Activated CD4-positive, alpha-beta T cell treated with anti-CD3 and anti-CD28 coated beads, Interleukin-10, Interleukin-2, amounts not matched to agents 100 ng/mL and 50 ng/mL, durations not matched to agents 16 hours and 8 hours (primary cell): Measurements from ENCODE around the gene ADGRG7.

Experiments used
- DNase-seq: peaks from one replicate; pipeline ENCODE4 v3.0.0-alpha.2; 2020

Gene ADGRG7

DNA sequence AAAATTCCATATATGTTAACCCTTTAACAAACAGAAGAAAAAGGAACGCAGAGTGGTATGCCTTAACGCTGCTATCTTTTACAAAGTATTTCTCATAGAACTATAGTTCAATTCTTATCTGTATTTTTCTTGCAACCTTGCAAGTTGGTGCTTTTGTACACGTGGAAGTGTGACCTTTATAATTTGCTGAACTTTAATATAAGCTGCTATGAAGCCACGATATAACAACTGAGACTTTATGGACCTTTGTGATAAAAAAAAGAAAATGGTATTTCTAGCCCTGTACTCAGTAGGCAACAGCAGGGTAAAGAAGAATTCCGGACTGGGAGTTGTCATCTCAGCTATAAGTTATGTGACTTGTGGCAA is 93.6 kb downstream of the ADGRG7 start:
- no peak for DNase-seq

DNA sequence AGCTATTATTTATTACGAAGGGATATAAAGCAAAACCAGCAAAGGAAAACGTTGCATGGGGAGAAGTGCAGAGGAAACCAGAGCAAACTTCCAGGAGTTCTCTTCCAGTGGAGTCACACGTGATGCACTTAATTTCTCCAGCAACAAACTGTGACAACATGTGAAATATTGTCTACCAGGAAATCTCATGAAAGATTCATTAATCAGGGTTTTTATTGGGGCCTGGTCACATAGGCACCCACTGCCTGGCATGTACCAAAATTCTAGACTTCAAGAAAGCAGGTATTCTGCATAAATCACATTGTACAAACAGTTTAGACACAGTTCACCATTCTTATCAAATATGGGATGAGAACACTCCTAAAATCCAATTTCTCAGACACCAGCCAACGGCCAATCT is 94.5 kb downstream of the ADGRG7 start:
- no peak for DNase-seq

DNA sequence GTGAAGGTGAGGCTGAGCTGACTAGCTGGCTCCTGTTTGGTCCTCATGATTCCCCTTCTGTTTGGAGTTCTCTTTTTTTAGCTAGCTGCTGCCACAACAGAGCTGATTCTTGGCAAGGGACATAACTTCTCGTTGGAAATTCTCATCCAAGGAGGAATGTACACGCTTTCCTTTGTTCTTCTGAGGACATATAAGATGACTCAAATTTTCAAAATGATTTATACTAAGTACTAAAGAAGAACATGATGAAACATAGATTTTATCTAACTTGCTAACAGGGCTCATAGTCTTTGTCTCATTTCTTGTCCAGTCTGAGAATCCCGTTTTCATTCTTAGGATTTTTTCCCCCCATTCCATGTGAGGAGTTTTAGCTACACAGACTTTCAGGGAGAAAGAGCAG is 97.0 kb downstream of the ADGRG7 start:
- no peak for DNase-seq

DNA sequence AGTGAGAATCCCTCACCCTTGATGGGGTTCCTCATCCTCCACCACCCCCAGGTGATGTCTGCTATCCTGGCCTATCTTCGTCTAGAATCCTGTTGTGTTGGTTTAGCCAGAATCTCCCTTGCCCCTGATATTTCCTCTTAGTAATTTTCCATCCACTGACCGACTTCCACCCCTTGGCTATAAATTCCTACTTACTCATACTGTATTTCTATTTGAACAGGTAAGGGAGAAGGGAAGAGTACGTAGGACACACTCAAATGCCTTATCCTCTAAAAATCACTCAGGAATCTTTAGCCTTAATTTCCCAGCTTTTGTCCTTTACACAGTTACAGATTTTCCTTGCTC is 99.2 kb downstream of the ADGRG7 start:
- no peak for DNase-seq

DNA sequence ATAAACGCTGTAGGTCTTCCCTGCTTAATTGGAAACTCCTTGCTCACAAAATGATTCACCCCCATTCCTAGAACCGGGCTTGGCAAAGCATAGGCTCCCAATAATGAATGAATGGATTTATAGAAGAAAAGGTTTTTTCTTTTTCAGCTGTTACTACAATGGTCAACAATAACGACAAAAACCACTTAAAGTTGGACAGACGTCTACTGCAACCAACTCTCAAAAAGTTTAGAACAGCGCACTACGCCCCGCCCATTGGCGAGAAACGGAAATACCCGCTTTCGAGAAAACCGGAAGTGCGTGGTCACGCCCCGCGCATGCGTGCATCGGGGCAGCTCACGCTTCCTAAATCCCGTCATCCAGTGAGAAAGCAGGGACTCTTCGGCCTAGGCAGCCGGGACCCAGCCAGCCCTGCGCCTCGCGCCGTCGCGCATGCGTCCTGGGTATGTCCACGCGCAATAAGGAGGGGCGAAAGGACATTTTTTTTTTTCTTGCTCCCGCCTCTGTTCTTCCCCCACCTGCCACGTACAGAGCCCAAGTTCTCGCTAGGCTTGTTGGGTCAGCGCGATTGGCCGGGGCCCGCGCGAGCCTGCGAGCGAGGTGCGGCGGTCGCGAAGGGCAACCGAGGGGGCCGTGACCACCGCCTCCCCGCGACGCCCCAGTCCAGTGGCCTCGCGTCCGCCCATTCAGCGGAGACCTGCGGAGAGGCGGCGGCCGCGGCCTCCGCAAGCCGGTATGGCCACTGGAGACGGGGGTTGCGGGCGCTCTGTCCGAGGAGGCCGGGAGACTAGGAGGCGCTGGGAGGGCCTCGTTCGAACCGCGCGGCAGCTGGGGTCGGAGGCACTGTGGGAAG is 99.8 kb downstream of the ADGRG7 start, which contains the start of gene TFG:
Gene TFG, plus strand, starts transcription at position 506 of the 853 bp plus-strand sequence. CDS start 4,192 bp downstream, outside the sequence.
- peak; percentile 99 for DNase-seq

DNA sequence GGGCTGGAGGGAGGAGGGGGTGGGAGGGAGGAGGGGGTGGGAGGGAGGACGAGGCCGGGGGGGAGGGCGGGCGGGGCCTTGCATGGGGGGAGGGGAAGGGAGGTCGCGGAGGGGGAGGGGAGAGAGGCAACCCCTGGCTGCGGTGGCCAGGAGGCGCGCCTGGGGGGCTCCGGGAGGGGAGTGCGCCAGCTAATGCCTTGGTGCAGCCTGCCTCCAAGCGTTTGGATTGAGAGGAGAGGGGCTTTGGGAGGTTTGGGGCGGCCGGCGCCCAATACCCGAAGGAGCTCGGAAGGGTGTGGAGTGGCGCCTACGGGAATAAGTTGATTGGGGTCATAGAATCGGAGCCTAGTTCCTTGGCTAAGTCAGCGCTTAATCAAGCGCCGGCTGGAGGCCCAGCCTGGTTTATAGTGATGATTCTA is 100.5 kb downstream of the ADGRG7 start:
- peak; percentile 23 for DNase-seq

DNA sequence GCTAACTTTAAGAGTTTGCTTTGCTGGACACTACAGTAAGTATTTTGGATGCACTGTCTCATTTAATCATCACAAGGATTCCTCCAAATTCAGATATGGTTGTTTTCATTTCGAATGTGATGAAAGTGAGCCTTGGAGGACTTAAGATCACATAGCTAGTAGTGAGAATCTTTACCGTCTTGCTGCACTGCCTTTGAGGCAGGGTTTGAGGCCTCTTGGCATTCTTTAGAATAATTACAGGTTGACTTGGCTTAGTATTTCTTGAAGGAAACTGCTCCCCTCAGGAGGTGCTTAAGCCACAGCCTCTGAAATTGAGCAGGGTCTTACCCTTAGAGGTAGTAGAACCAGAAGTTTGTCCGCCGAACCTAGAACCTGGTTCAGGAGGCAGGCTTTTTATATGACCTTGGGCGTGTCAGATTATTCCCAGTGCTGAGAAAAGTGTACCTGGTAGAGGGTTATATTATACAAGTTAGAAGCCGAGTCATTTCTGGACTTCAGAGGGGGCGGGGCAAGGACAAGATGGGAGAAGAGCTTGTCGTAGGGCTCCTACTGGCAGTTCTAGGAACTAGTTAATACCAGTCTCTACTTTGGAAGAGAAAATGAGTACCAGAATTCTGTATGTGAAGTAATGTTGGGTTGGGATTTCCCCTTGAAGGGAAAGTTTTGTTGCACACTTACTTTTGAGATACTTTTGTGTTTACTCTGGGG is 101.0 kb downstream of the ADGRG7 start:
- peak; percentile 90 for DNase-seq

DNA sequence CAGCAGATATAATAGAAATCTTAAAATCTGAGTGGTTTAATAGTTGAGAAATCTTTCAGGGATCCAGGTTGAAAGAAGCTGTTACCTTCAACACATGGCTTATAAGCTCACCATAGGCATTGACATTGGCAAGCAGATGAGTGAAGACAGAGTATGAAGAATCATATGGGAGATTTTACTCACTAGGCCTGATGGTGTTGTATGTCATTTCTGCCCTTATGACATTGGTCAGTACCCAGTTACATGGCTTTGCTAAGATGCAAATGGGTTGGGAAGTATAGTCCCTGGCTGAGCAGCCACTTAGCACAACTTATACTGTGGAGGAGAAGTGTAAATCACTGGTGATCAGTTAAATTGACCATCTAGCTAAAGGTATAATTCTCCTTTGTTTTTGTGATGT is 105.8 kb downstream of the ADGRG7 start:
- DNase-seq, result peak; percentile 5

DNA sequence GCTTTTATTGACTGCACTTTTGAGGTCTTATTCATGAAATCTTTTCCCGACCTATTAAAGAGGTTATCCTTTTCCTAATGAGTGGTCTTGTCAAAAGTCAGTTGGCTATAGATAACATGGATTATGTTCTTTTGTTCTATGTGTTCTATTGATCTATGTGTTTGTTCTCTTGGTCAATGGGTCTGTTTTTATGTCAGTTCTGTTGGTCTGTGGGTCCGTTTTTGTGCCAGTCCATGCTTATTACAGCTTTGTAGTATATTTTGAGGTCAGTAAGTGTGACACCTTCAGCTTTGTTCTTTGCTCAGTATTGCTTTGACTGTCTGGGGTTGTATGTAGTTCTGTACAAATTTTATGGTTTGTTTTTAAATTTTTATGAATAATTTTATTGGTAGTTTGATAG is 107.7 kb downstream of the ADGRG7 start:
- DNase-seq, result no peak

DNA sequence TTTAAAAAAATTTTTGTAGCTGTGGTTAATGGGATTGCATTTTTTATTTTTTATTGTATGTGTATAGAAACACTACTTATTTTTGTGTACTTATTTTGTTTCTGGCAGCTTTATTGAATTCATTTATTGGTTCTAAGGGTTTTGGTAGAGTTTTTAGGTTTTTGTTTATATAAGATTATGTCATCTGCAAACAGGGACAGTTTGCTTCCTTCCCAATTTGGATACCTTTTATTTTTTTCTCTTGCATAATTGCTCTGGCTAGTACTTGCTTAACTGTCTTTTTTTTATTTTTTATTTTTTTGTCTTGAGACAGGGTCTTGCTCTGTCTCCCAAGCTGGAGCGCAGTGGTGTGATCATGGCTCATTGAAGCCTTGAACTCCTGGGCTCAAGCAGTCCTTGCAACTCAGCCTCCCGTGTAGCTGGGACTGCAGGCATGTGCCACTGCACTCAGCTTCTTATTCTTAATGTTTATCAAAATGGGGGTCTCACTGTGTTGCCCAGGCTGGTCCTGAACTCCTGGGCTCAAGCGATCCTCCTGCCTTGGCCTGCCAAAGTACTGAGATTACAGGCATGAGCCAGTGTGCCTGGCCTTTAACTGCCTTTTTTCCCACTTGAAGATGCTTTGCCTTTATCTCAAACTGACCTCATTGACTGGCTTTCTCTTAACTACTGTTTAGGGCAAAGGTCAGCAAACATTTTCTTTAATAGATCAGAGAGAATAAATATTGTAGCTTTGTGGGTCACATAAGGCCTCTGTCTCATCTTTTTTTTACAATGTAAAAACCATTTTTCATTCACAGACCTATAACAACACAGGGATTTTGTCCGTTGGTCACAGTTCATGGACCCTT is 108.5 kb downstream of the ADGRG7 start:
- DNase-seq, result no peak

DNA sequence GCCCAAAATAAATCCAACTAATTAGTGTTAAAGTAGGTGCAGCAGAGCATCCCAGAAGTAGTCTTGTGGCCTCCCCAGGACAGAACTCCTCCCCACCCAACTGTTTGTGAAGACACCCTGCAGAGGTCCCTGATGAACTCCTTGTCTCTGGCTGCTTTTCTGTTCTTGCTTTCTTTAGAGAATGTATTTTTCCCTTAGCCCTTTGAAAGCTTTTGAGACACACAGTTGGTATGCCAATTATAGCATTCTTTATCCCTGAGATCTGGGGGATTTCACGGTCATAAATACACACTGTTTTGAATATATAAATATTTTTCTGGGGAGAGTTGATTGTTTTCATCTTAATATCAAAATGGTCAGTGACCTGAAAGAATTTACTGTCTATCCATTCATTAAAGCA is 109.7 kb downstream of the ADGRG7 start:
- no peak for DNase-seq

DNA sequence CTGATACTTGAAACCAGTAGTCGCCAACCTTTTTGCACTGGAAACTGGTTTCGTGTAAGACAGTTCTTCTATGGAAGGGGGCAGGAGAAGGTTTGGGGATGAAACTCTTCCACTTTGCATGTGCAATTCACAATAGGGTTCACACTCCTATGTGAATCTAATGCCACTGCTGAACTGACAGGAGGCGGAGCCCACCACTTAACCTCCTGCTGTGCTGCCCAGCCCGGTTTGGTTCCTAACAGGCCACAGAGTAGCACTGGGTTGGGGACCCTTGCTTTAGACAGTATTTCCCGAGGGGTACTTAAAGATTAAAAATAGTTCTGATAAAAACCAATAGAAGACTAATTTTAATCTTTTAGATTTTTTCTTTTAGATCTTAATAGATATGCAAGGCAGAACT is 111.0 kb downstream of the ADGRG7 start:
- no peak for DNase-seq

DNA sequence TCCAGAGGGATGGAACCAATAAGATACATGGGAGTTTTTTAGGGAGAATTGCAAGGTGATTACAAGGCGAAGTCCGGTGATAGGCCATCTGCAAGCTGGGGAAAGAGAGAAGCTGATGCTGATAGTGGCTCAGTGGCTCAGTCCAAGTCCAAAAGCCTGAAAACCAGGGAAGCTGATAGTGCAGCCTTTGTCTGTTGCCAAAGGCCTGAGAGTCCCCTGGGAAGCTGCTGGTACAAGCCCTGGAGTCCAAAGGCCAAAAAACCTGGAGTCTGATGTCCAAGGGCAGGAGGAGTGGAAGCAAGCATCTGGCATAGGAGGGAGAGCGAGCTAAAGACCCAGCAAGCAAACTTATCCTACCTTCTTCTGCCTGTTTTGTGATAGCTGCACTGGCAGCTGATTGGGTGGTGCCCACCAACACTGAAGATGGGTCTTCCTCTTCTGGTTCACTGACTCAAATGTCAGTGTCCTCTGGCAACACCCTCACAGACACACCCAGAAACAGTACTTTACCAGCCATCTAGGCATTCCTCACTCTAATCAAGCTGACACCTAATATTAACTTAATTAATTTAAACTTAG is 116.6 kb downstream of the ADGRG7 start:
- no peak for DNase-seq

DNA sequence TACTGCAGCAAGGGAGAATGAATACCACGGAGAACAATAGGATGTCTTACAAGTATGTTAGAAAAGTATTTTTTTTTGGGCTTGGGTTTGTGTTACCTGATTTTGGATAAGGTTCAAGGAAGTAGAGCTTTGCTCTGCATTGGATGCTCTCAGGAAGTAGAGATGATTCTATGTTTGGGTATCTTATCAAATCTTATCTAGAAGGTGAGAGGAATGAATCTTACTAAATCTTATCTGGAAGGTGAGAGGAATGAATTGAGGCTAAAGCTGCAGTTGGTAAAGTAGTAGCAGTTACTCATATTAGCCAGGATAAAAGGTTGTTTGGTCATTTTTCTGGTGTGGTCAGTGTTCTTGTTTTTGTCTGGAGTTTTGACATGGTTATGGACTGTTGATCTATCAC is 117.3 kb downstream of the ADGRG7 start:
- DNase-seq, result no peak

DNA sequence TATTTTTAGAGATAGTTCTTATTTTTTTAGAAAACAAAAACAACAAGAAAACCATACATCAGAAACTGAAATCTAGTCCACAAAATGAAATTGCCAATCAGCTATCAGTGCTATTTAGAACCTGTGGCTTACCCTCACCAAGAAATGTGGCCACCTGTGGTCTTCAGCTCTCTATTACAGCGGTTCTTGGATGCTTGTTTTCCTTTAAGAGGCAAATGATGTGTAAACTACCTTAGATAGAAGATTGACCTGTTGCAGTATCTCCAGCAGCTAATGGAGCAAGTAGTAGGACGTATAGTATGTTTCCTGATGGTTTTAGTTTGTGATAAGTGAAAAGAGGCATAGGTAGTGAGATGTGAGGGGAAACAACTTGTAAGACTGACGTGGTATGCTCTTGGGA is 121.1 kb downstream of the ADGRG7 start:
- DNase-seq, result no peak

DNA sequence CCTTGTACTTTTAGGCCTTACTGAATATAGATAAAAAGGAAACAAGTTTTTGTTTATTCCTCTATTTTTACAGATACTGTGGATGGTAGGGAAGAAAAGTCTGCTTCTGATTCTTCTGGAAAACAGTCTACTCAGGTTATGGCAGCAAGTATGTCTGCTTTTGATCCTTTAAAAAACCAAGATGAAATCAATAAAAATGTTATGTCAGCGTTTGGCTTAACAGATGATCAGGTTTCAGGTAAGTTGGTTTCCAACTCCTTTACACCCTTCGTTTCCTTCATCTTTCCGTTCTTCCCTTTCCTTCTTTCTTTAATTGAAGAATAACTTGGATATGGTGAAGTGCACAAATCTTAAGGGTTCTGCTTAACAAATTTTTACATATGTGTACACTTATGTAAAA is 123.0 kb downstream of the ADGRG7 start:
- no peak for DNase-seq

DNA sequence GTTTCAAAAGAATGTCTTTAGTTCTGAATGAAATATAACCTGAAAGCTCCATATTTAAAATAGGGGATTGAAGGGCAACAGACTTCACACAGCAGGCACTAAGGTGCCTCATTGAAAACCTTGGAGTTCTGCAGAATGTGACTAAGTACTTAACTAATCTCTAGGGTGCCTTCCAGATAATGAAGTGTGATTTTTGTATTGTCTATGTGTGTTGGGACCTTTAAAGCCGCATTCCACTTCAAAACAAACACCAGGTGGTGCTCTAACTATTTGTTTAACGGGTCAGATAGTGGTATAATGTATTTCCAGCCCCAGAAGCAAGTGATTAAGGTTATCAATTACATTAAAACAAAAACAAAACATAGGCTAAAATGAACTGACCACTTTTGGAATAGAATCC is 127.9 kb downstream of the ADGRG7 start:
- DNase-seq, result peak; percentile 18

DNA sequence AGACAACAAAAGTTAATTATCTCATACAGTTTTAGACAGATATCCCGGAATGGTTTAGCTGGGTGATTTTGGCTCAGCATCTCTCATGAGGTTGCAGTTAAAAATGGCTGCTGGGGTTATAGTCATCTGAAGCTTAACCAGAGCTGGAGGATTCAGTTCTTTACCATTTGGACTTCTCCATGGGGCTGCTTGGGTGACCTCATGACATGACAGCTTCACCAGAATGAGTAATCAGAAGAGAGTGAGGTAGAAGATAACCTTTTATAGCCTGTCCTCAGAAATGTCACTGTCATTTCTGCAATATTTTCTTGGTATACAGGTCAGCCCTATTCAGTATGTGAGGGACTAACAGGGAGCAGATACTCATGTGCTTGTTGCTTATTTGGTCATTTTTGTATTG is 130.8 kb downstream of the ADGRG7 start:
- peak; percentile 57 for DNase-seq

DNA sequence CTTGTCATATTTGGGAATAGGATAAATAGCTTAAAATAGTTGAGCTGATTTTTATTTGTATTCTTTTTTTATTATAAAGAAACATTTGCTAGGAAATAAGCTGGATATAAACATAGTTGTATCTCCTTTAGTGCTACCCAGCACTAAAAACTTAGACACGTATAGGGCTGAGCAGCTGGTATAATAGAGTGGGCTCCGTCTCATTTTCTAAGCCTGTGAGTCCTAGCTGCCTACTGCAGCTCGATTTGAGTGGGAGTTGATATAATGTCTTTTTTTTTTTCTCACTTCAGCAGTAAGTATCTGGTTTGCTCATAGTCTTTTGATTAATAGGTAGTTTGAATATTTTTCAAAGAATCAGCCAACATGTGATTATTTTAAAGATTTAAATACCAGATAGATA is 134.1 kb downstream of the ADGRG7 start:
- DNase-seq, result no peak

DNA sequence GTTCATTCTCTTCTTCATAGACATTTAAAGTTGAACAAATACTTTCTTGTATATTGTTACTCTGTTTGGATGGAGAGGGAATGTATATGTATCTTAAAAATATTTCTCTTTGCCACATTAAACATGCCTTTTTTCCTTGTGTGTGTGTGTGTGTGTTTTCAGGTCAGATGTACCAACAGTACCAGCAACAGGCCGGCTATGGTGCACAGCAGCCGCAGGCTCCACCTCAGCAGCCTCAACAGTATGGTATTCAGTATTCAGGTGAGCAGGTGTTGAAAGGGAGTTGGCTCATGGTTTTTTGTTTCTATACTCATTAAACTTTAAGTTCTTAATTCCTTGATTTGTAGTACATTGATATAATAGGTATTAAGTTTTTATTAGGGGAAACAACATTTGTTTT is 135.3 kb downstream of the ADGRG7 start:
- no peak for DNase-seq
